Measurements from ENCODE around the gene PIP5K1C.
"Not testable (repeated sequence)": the region's sequence is repeated elsewhere in the genome, so short reads cannot be mapped to it uniquely, and the experiment has no call there.

DNA sequence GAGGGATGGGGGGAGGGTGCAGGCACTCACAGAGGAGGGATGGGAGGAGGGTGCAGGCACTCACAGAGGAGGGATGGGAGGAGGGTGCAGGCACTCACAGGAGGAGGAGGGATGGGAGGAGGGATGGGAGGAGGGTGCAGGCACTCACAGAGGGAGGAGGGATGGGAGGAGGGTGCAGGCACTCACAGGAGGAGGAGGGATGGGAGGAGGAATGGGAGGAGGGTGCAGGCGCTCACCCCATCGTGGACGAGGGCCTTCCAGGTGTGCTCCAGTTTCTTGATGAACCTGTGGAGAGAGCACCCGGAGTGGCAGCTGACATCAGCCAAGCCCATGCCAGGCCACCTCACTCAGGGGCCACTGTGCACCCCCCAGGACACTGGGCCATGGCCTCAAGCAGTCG is 53.2 kb downstream of the PIP5K1C start:
- TF ChIP-seq, protein P1, sequence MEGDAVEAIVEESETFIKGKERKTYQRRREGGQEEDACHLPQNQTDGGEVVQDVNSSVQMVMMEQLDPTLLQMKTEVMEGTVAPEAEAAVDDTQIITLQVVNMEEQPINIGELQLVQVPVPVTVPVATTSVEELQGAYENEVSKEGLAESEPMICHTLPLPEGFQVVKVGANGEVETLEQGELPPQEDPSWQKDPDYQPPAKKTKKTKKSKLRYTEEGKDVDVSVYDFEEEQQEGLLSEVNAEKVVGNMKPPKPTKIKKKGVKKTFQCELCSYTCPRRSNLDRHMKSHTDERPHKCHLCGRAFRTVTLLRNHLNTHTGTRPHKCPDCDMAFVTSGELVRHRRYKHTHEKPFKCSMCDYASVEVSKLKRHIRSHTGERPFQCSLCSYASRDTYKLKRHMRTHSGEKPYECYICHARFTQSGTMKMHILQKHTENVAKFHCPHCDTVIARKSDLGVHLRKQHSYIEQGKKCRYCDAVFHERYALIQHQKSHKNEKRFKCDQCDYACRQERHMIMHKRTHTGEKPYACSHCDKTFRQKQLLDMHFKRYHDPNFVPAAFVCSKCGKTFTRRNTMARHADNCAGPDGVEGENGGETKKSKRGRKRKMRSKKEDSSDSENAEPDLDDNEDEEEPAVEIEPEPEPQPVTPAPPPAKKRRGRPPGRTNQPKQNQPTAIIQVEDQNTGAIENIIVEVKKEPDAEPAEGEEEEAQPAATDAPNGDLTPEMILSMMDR (IDR thresholded peaks at IDR 0.05) = not testable (repeated sequence)
- TF ChIP-seq POLR2AphosphoS5, POLR2A (IDR thresholded peaks at IDR 0.05): not testable (repeated sequence)
